Ovary (tissue), 3 donors: ENCODE data around the gene CENPU.

ENCODE experiments used
- CTCF ChIP-seq, 3 donors: fragments of 450-650 bp in 2 of 3; fragments of 200-600 bp in 1 of 3; IDR thresholded peaks; one replicate each; pipeline versions ENCODE4 v1.5.1 to v1.8.0; 2016 to 2022; ENCODE audit warnings: antibody characterized with exemption in 3 of 3, mild to moderate bottlenecking in 1 of 3
- EP300 ChIP-seq: sonication (generic); formaldehyde crosslinking; IDR thresholded peaks from one replicate; pipeline ENCODE4 v1.6.1; 2017; ENCODE audit warnings: antibody characterized with exemption
- POLR2A ChIP-seq: fragments of 450-650 bp; IDR thresholded peaks from one replicate; pipeline ENCODE4 v1.6.1; 2017; ENCODE audit warnings: antibody characterized with exemption, mild to moderate bottlenecking, moderate library complexity
- donor health status: DM: no; HTN: no; CAD: no.

- TF ChIP-seq CTCF (IDR thresholded peaks at IDR 0.05), result no peak
- TF ChIP-seq POLR2A, result no peak
- no peak for TF ChIP-seq EP300
These were observed 17.7 kb upstream of the CENPU start for GRCh38 chr4:184751585-184751956.
